HUDEP-2 (cell line): ENCODE data around the gene FAM120B.

ENCODE experiments used
- DNase-seq, 76 experiments: peaks; one replicate each; lab custom pipeline; 2025; ENCODE audit not compliant: unreplicated experiment in 76 of 76; lab: John Stamatoyannopoulos, UW

Gene FAM120B

GRCh38 chr6:170438861-170439260, 132.3 kb downstream of the FAM120B start:
- DNase-seq, result no peak

- no peak for DNase-seq
These were observed 133.1 kb downstream of the FAM120B start for GRCh38 chr6:170439366-170440361.

DNA sequence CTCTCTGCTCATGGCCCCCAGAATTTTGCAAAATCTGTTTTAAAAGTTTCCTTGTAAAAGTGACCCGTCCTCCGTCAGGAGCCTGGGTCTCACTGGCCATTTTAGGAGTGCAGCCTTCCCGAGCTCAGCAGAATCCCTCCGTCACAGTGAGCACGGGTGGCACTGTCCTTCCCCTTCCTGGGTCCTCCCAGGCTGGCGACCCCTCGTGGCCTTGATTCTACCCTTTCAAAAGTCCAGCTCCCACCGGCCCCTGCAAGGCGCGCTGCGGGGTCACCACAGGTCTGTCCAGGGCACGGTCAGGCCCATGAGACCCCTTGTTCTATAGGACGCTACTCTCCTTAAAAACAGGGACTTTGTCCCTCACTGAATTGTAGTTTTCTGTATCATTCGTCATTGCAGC, 133.9 kb downstream of the FAM120B start:
- DNase-seq, result no peak

DNA sequence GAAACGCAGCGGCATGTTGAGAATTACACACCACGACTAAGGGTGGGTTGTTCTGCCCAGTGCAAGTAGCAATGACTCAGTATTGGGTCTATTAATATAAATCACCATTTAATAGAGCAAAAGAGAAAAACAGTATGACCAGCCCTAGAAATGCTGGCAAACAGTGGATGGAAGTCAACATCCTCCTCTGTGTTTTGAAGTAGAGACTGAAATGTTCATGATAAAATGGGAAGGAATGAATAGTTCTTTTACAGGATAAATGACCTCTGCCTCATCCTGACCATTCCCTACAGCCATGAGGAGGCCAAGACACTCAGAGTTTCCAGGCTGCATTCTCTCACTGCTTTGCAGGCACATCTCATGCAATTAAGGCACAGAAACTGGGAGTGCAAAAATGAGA, 134.8 kb downstream of the FAM120B start:
- no peak for DNase-seq

DNA sequence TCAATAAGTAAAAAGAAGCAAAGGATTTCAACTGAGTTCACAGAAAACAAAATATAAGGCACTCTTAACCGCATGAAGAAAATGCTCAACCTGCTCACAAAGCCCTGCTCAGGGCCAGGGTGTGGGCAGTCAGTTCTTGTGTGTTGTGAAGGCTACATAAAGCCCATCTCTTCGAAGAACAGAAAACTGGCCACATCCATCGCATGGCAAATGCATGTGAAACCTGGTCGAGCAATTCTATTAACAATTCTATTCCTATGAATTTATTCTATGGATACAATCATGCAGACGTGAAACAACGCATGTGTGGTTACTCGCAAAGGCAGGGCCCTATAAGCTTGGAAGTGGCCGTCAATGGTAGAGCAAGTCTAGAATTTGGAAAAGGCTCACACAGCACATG, 136.0 kb downstream of the FAM120B start:
- no peak for DNase-seq

GRCh38 chr6:170443151-170443662, 136.6 kb downstream of the FAM120B start:
- no peak for DNase-seq

DNA sequence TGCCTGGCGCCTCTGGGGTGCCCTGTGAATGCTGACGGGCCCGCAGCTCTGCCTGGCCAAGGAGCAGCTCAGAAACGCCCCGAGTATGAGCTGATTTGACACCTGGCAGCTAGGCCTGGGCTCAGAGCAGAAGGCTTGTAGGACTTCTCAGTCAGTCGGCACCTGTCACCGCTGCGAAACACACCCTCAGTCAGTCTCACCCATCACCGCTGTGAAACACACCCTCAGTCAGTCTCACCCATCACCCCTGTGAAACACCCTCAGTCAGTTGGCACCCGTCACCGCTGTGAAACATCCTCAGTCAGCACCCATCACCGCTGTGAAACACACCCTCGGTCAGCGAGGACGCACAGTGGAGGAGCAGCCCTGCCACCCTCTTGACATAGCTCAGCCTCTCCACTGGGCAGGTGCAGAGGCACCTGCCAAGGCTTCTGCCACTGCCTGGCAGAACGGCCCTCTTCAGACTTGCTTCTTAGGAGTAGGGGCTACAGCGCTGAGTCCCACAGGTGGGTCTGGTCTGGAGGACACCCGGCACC, 137.6 kb downstream of the FAM120B start:
- no peak for DNase-seq

DNA sequence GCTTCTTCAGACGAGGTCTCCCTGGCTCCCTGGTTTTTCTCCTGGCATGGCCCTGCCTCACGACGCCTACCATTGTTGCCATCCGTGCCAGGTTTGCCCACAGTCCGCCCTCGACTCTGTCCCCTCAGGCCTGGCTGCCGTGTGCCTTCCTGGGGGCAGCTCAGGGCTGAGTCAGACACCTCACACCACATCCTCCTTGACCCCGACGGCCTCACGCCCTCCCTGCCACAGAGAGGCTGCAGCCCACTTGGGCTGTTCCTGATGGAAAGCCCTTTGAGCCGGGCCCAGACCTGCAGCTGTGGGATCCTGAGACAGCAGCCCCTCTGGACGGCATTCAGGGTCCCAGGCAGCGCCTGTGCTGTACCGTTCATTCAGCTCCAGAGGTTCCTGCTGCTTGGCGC, 138.3 kb downstream of the FAM120B start:
- DNase-seq, result no peak

DNA sequence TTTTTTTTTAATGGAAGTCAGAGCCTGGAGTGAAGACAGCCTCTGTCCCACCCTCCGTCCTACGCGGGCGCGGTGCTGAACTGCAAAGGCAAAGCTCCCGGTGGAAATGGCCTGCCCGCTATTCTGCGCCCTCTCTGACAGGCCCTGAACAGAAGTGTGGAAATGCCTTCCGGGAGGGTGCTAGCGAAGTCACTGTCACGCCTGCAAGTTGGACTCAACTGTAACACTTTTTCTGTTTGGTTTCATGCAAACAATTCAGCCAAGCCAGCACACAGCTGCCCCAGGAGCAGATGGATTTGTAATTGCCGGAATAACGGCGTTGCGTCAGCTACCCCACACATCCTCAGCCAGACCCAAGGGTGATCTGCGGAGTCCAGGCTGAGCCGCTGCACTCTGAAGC, 138.9 kb downstream of the FAM120B start:
- DNase-seq, result no peak

DNA sequence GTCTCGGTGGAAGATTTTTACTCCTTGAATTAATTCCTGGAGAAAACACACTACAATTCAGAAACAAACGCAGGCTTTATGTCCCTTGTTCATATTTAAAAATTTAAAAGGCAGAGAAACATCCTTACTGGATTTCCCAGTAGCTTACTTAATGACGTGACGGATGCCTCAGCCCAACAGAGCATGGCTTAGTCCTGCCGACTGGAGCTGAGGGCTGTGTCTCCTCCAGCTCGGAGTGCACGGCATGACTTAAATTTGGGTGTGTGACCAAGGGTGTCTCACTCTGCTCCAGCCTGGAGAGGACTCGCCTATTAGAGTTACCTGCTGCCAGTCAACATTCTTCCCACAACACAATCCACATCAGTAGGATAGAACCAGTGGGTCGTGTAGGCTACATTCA, 139.4 kb downstream of the FAM120B start:
- no peak for DNase-seq

- DNase-seq, result no peak
These were observed 140.4 kb downstream of the FAM120B start for GRCh38 chr6:170446841-170447560.

GRCh38 chr6:170447561-170447930, 141.0 kb downstream of the FAM120B start:
- no peak for DNase-seq

DNA sequence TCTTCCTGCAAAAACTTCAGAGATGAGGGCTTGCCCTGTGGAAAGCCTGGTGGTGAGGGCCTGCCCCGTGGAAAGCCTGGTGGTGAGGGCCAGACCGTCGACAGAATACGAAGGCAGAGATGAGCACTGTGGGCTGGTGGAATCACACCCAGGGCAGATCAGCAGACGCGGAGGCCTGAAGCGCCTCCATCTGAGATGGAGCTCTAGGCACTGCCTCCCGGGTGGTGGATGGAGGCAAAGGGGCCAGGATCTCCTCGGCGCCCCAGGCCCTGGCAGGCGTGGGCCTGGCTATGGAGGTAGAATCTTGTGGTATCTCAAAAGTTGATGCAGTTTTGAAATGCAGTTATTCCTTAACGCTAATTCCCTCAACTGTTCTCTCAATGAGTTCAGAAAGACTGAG, 141.8 kb downstream of the FAM120B start:
- no peak for DNase-seq

- DNase-seq, result no peak
These were observed 142.4 kb downstream of the FAM120B start for GRCh38 chr6:170448751-170449630.

DNA sequence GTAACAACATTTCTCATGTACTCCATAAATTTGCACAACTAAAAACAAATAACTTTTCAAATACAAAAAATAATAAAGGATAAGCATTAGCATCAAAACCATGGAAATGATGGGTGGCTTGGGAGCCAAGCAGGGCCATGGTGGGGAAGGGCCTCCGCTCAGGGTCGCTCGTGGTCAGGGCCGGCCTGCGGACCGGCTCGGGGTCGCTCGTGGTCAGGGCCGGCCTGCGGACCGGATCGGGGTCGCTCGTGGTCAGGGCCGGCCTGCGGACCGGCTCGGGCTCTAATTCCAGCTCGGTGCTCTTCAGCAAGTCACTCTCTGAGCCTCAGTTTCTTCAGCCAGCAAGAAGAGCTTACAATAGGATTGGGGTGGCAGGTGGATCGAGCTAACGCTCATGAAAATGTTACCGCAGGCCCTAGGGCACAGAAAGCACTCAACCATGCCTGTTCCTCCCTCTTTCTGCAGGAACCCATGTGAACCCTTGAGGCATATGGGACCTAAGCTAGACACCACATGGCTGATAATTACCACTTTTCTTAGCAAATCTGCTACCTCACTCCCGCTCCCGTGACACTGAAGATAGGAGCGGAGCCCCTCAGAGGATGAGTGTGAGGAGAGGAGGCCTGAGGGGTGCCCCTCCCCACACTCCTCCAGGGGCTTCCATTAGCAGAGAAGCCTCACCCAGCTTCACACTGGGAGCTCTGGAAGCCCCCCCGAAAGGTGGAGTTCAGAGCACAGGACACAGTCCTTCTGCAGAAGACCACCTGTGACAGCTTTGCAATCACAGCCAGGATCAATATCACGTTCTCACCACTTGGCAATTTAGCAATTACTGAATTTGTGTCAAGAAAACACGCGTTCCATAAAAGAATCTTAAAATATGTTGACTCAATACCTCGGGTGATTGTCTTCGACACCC, 143.5 kb downstream of the FAM120B start:
- DNase-seq, result no peak

DNA sequence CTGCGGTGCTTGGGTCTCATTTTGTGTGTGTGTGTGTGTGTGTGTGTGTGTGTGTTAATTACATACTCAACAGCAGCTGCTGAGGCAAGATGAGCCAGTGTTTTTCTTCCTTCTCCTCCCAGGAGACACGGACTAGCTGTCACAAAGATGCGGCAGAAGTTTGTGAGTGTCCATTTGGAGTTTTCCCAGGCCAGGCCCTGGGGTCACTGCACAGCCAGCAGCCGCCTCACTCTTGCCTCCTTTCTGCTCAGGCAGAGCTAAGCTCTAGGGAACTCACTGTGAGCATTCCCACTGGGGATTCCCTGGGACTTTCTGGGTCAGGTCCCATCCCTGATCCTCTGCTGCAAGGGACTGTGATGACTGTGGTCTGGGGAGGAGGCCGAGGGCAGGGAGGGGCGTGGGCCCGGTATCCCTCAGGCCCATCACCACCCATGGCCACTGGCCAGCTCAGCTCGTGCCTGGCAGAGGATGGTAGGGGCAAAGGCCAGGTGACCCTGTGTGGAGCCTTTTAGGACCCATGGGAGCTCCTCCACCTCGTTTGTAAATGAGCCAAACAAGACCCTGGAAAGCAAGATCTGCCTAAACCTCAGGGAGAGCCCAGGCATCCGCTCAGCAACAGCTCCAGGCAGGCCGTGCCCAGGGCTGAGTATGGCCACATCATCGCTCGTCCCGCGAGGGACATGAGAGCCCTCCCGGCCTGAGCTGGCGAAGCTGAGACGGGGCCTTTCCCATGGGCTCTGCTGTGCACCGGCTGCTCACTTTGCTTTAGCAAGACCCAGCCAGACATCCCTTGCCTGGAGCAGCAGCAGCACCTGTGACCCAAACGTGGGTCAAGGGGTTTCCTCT, 144.6 kb downstream of the FAM120B start:
- DNase-seq, result no peak

DNA sequence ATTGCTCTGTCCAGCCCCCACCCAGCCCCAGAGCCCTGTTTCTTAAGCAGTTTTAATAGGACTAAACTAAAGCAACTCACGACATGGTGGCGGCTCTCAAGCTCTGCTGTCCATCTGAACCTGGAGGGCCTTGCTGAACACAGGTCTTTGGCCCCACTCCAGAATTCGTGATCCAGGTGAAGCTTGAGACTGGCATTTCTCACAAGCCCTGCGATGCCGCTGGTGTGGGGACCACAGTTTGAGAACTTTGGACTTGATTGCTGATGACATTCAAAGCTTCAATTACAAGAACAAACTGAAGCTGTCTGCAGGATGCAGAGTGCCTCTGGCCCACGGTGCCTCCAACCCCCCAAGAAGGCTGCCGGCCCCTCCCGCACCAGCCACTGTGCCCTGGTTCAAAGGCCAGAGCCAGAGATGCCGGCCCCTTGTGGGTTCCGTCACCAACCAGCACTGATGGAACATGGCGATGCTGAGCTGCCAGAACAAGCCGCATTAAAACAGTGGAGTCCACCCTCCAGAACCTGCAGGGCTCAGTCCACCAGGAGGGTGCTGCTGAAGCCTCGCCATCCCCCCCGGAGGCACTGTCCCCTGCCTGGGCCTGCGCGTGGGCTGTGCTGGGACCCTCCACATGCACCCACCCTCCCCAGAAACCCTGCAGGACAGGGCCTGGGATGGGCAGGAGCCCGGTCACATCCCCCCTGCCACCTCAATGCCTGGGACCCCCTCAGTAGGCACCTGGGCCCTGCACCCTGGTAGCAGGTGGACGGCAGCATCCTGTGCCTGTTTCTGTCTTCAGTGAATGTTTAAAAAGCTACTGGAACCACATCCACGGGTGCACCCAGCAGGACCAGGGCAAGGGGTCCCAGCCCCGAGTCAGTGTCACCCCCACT, 145.4 kb downstream of the FAM120B start:
- DNase-seq, result no peak
